ENCODE data around the gene GALK2.

DNA sequence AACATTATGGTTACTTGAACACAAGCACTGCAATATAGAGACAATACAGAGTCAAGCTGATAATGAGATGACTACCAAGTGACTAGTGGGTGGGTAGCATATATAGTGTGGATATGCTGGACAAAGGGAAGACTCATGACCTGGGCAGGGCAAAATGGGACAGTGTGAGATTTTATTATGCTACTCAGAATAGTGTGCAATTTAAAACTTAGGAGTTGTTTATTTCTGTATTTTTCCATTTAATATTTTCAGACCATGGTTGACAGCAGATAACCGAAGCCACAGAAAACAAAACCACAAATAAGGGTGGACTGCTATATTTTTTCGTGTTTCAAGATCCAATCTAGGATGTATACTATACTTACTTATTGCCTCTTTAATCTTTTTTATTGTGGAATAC lies 19.6 kb downstream of the GALK2 start:
- TF ChIP-seq EZH2 (IDR thresholded peaks at IDR 0.05; ENCODE audit: low read depth): no peak
- TF ChIP-seq, protein P1, sequence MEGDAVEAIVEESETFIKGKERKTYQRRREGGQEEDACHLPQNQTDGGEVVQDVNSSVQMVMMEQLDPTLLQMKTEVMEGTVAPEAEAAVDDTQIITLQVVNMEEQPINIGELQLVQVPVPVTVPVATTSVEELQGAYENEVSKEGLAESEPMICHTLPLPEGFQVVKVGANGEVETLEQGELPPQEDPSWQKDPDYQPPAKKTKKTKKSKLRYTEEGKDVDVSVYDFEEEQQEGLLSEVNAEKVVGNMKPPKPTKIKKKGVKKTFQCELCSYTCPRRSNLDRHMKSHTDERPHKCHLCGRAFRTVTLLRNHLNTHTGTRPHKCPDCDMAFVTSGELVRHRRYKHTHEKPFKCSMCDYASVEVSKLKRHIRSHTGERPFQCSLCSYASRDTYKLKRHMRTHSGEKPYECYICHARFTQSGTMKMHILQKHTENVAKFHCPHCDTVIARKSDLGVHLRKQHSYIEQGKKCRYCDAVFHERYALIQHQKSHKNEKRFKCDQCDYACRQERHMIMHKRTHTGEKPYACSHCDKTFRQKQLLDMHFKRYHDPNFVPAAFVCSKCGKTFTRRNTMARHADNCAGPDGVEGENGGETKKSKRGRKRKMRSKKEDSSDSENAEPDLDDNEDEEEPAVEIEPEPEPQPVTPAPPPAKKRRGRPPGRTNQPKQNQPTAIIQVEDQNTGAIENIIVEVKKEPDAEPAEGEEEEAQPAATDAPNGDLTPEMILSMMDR (conservative IDR thresholded peaks at IDR 0.05): no peak
